Measurements from ENCODE around the gene ZNF485.
"Not testable (repeated sequence)": the region's sequence is repeated elsewhere in the genome, so short reads cannot be mapped to it uniquely, and the experiment has no call there.

ZNF485 gene

GRCh38 chr10:43606323-43607198, at the start of gene ZNF485:
TSS of gene ZNF485 (plus strand) at chr10:43606438. CDS start at chr10:43607051, 613 bp downstream.
- peak; percentile 69 for DNase-seq

GRCh38 chr10:43557214-43557613, 49.0 kb upstream of the ZNF485 start:
- no peak for DNase-seq

GRCh38 chr10:43569681-43570080, 36.6 kb upstream of the ZNF485 start:
- DNase-seq: no peak

- DNase-seq: no peak
These were observed 35.3 kb upstream of the ZNF485 start for GRCh38 chr10:43570971-43571370.

GRCh38 chr10:43573250-43574000, 32.8 kb upstream of the ZNF485 start:
- no peak for DNase-seq

GRCh38 chr10:43574001-43574892, 32.0 kb upstream of the ZNF485 start, which contains the start of gene ZNF239:
TSS of gene ZNF239 (minus strand) at chr10:43574616. CDS start at chr10:43558079, 16,537 bp downstream.
- DNase-seq: peak; percentile 84

GRCh38 chr10:43574906-43575305, 31.3 kb upstream of the ZNF485 start:
- DNase-seq: no peak

- no peak for DNase-seq
These were observed 30.2 kb upstream of the ZNF485 start for GRCh38 chr10:43576062-43576461.

- peak; percentile 5 for DNase-seq
These were observed 29.7 kb upstream of the ZNF485 start for GRCh38 chr10:43576580-43576979.

- no peak for DNase-seq
These were observed 22.2 kb upstream of the ZNF485 start for GRCh38 chr10:43584051-43584450.

- DNase-seq: no peak
These were observed 21.2 kb upstream of the ZNF485 start for GRCh38 chr10:43585046-43585445.

GRCh38 chr10:43585981-43586729, 20.1 kb upstream of the ZNF485 start:
- no peak for DNase-seq

GRCh38 chr10:43586730-43587115, 19.5 kb upstream of the ZNF485 start:
- DNase-seq: not testable (repeated sequence)

GRCh38 chr10:43591303-43591904, 14.8 kb upstream of the ZNF485 start:
- no peak for DNase-seq

GRCh38 chr10:43594944-43595589, 11.2 kb upstream of the ZNF485 start:
- DNase-seq: peak; percentile 48

- DNase-seq: peak; percentile 45
These were observed 10.4 kb upstream of the ZNF485 start for GRCh38 chr10:43595739-43596298.

- DNase-seq: no peak
These were observed 9.7 kb upstream of the ZNF485 start for GRCh38 chr10:43596546-43596945.

GRCh38 chr10:43598446-43598845, 7.8 kb upstream of the ZNF485 start:
- DNase-seq: no peak

- DNase-seq: no peak
These were observed 6.9 kb upstream of the ZNF485 start for GRCh38 chr10:43599333-43599732.

- not testable (repeated sequence) for DNase-seq
These were observed 4.7 kb upstream of the ZNF485 start for GRCh38 chr10:43601576-43601975.

- DNase-seq: no peak
These were observed 352 bp upstream of the ZNF485 start for GRCh38 chr10:43605850-43606322.
